Measurements from ENCODE around the gene AMH.

GRCh38 chr19:2283835-2284507 is 34.8 kb downstream of the AMH start:
- TF ChIP-seq POLR2A (IDR thresholded peaks at IDR 0.05; ENCODE audit: low read depth, low read length) (no peak), POLR2AphosphoS5 (IDR thresholded peaks at IDR 0.05; ENCODE audit: low read depth, low read length) (no peak)
